ENCODE measurements around the gene ZFAND3. TPM values are rescaled to one million over a fixed set of nuclear protein-coding genes. Genes with fewer than 3 reads are reported as not detected.

Gene ZFAND3
- total and polyA plus RNA-seq, 10 of the 15 experiments (the other 5 are each of a cell fraction or from before 2014, with no cell fraction given): 0.90 to 34.4 (median 16.3) TPM

- H3K4me2 ChIP-seq (ENCODE audit: control insufficient read depth, insufficient read depth): no peak overlapping the region
- SMC1A ChIA-PET (ENCODE audit: uncharacterized antibody, unreplicated experiment): interaction anchor here (1.0 to 2.0 kb wide), 3 partner anchors 10 to 14 kb away, joined by 3 to 6 read pairs (median 5); no protein-coding TSS in a partner anchor
- no peaks in the 10 kb centered on the region for H3K4me1 ChIP-seq (ENCODE audit: control insufficient read depth, insufficient read depth, low read length)
- no peak overlapping the region for H3K27ac ChIP-seq (ENCODE audit: control insufficient read depth, insufficient read depth)
- ATAC-seq: no peak
- no peak for DNase-seq (ENCODE audit: low read depth, low spot score)
- WGBS (ENCODE audit: insufficient coverage, insufficient replicate concordance, low lambda C conversion rate, missing lambda C conversion rate): 95% methylated on average over 2 of the region's 2 CpGs
- no peaks in the 10 kb centered on the region for H3K79me2 ChIP-seq (ENCODE audit: control insufficient read depth, insufficient read depth, low read length)
- H3K27me3 ChIP-seq (replicated peaks in 1 of 2; ENCODE audit: control insufficient read depth in 2 of 2, insufficient read depth in 2 of 2, low read length in 1 of 2): no peaks in the 10 kb centered on the region
- RAD21 ChIA-PET (ENCODE audit: unreplicated experiment): no interaction called here
- POLR2A ChIA-PET: no interaction called here
- no peak overlapping the region for H3K9ac ChIP-seq (ENCODE audit: control insufficient read depth, insufficient read depth, low read length)
- CTCF ChIA-PET: interaction anchor here (0.6 to 2.6 kb wide), 5 partner anchors 13 to 69 kb away, joined by 3 to 8 read pairs (median 6); no protein-coding TSS in a partner anchor
- TF ChIP-seq REST (IDR thresholded peaks at IDR 0.05; ENCODE audit: low read depth, low read length): no peak
- no peak for TF ChIP-seq YBX1 (IDR thresholded peaks at IDR 0.05)
- no peak for TF ChIP-seq SUPT20H (IDR thresholded peaks at IDR 0.05; ENCODE audit: borderline replicate concordance, control insufficient read depth, low read depth, low read length)
- no peak for TF ChIP-seq SP1 (IDR thresholded peaks at IDR 0.05; ENCODE audit: low read depth, low read length)
- no peak for TF ChIP-seq ZBTB4 (CRISPR knock-in tag; IDR thresholded peaks at IDR 0.05)
- TF ChIP-seq ZSCAN29 (IDR thresholded peaks at IDR 0.05): no peak
- no peak for TF ChIP-seq BMI1 (IDR thresholded peaks at IDR 0.05; ENCODE audit: borderline replicate concordance)
- no peak for TF ChIP-seq SUZ12 (IDR thresholded peaks at IDR 0.05; ENCODE audit: unreplicated experiment)
- in situ Hi-C loops (cut with MboI): no loop called here
- no peaks in the 10 kb centered on the region for H3K9me3 ChIP-seq (replicated peaks; ENCODE audit: control insufficient read depth, insufficient read depth, low read length)
- H3K36me3 ChIP-seq (ENCODE audit: control insufficient read depth in 2 of 2, insufficient read depth in 2 of 2, low read length in 1 of 2): 0 out of 4 replicates have a peak, but pooled peaks cover 0 to 4% of the 10 kb centered on the region in 2 experiments
- no peaks in the 10 kb centered on the region for H4K20me1 ChIP-seq (ENCODE audit: control insufficient read depth, insufficient read depth)
- intact Hi-C loops (cut with micrococcal nuclease; ENCODE audit: unreplicated experiment): no loop called here
- no peak for FAIRE-seq
- BruUV-seq (replicated peaks): no TSS peak
- H3K4me3 ChIP-seq: no peak overlapping the region
- H2AFZ ChIP-seq (ENCODE audit: control insufficient read depth, low read depth, low read length): no peak overlapping the region
Measured at GRCh38 chr6:38086346-38086745, 266.8 kb downstream of the ZFAND3 start.
